Brain microvascular endothelial cell (primary cell): Measurements from ENCODE around the gene GALNT1.

Source experiments
- DNase-seq: peaks from one replicate; pipeline ENCODE4 v3.0.0-alpha.2; 2020
- H3K27ac ChIP-seq: fragments of 250-450 bp; sonication (Bioruptor Pico); 2 replicates; pipeline ENCODE4 v1.5.1; 2020; ENCODE audit warnings: mild to moderate bottlenecking, moderate library complexity
- H3K27me3 ChIP-seq: fragments of 250-450 bp; sonication (Bioruptor Pico); replicated peaks from 2 replicates; pipeline ENCODE4 v1.5.1; 2020; ENCODE audit warnings: mild to moderate bottlenecking
- H3K36me3 ChIP-seq: fragments of 250-450 bp; sonication (Bioruptor Pico); replicated peaks from 2 replicates; pipeline ENCODE4 v1.5.1; 2020; ENCODE audit warnings: mild to moderate bottlenecking
- H3K4me3 ChIP-seq: 2 replicates; pipeline ENCODE4 v1.5.1; 2011; ENCODE audit warnings: low read depth, mild to moderate bottlenecking, control low read depth, low read length, moderate library complexity
- in situ Hi-C: cut with HindIII; loops from 2 replicates; pipeline ENCODE4 v1.10.0; 2017; ENCODE audit warnings: low sequenced_read_pairs, low pct_ligation_motif_present
- TF ChIP-seq, protein P1 (sequence below): IDR thresholded peaks from 2 replicates; pipeline ENCODE4 v1.5.1; 2011; ENCODE audit warnings: low read depth, mild to moderate bottlenecking, moderate library complexity, low read length, control low read depth, inconsistent platforms; ENCODE audit errors: missing control alignments

The GALNT1 gene

GRCh38 chr18:35616664-35617423 is 35.3 kb downstream of the GALNT1 start:
- TF ChIP-seq, protein P1, sequence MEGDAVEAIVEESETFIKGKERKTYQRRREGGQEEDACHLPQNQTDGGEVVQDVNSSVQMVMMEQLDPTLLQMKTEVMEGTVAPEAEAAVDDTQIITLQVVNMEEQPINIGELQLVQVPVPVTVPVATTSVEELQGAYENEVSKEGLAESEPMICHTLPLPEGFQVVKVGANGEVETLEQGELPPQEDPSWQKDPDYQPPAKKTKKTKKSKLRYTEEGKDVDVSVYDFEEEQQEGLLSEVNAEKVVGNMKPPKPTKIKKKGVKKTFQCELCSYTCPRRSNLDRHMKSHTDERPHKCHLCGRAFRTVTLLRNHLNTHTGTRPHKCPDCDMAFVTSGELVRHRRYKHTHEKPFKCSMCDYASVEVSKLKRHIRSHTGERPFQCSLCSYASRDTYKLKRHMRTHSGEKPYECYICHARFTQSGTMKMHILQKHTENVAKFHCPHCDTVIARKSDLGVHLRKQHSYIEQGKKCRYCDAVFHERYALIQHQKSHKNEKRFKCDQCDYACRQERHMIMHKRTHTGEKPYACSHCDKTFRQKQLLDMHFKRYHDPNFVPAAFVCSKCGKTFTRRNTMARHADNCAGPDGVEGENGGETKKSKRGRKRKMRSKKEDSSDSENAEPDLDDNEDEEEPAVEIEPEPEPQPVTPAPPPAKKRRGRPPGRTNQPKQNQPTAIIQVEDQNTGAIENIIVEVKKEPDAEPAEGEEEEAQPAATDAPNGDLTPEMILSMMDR: no peak
- DNase-seq: peak; percentile 95
- Histone ChIP-seq H3K27ac (peak overlapping the region; percentile 83), H3K36me3 (no peaks in the 10 kb centered on the region), H3K4me3 (peak overlapping the region; percentile 6), H3K27me3 (no peaks in the 10 kb centered on the region)
- in situ Hi-C loops: no loop called here

GRCh38 chr18:35617865-35618264 is 36.3 kb downstream of the GALNT1 start:
- H3K4me3 ChIP-seq: no peak overlapping the region
- in situ Hi-C loops: no loop called here
- no peak for DNase-seq
- H3K27ac ChIP-seq: no peak overlapping the region
- TF ChIP-seq, protein P1: no peak
- no peaks in the 10 kb centered on the region for H3K27me3 ChIP-seq
- no peaks in the 10 kb centered on the region for H3K36me3 ChIP-seq

GRCh38 chr18:35618289-35618688 is 36.7 kb downstream of the GALNT1 start:
- Histone ChIP-seq H3K27me3 (no peaks in the 10 kb centered on the region), H3K36me3 (no peaks in the 10 kb centered on the region), H3K27ac (no peak overlapping the region), H3K4me3 (no peak overlapping the region)
- in situ Hi-C loops: no loop called here
- TF ChIP-seq, protein P1: no peak
- no peak for DNase-seq

GRCh38 chr18:35618696-35619095 is 37.2 kb downstream of the GALNT1 start:
- Histone ChIP-seq H3K36me3 (no peaks in the 10 kb centered on the region), H3K4me3 (no peak overlapping the region), H3K27me3 (no peaks in the 10 kb centered on the region), H3K27ac (peak overlapping the region; percentile 32)
- DNase-seq: no peak
- in situ Hi-C loops: no loop called here
- TF ChIP-seq, protein P1: no peak

GRCh38 chr18:35619464-35619863 is 37.9 kb downstream of the GALNT1 start:
- in situ Hi-C loops: no loop called here
- H3K4me3 ChIP-seq: no peak overlapping the region
- H3K36me3 ChIP-seq: no peaks in the 10 kb centered on the region
- DNase-seq: no peak
- H3K27me3 ChIP-seq: no peaks in the 10 kb centered on the region
- TF ChIP-seq, protein P1: no peak
- H3K27ac ChIP-seq: no peak overlapping the region

DNA sequence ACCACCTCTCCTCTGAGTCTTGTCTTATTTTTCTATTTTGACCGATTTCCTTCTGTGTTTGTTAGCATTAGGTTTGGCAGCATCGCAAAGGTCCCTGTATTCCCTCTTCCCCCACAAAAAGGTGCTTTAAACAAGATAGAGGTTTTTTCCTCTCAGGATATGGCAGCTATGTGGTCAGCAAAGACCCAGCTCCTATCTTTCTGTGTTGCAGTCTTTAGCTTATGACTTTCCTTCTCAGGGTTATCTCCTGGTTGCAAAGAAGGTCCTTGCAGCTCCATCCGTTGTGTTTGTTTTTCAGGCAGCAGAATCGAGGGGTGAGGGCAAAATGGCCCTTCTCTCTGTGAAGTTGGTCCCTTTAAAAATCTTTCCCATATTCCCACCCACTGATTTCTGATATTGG is 38.4 kb downstream of the GALNT1 start:
- Histone ChIP-seq H3K4me3 (no peak overlapping the region), H3K27ac (no peak overlapping the region), H3K36me3 (no peaks in the 10 kb centered on the region), H3K27me3 (no peaks in the 10 kb centered on the region)
- TF ChIP-seq, protein P1: no peak
- no peak for DNase-seq
- in situ Hi-C loops: no loop called here
